ENCODE measurements around the gene CORO7. TPM values are rescaled to one million over a fixed set of nuclear protein-coding genes. Genes with fewer than 3 reads are reported as not detected.

Gene CORO7
- total and polyA plus RNA-seq, 9 of the 15 experiments (the other 6 are each of a cell fraction or from before 2014, with no cell fraction given), result 0.45 to 77.2 (median 18.7) TPM

DNA sequence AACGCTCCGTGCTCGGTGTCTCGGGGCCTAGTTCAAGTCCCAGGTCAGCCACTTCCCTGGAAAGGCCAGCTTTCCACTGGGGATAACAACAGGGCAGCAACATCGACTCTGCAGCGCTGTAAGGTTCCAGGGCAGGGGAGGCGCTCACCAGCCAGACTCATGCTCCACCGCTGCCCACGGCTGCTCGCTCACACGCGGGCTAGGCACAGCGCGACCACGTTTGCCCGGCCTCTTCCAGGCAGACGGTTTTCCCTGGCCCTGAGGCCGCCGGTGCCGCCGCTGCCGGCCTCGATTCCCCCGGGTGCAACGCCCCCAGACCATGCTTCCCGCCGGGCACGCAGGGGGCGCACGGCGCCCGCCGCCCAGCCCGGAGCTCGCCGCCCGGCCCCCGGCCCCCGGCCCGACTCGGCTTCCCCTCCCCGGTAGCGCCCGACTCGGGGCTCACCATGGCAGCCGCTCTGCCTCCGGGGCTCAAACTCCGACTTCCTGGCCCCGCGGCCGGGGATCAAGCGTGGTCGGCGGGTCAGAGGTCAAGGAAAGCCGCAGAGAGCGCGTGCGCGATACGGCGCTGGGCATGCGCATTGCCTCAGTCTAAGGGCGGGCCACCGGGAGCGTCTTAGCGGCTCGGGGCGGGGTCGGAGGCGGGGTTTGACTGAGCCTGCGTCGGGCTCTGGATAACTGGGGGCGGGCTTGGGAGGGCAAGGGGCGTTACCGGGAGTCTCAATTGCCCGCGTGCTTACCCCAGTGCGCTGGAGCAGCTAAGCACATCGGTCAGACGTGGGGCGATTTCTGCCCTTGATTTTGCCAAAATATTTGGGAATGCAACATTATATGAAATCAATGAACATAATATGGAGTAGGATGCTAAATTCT, 65.4 kb downstream of the CORO7 start, which contains the start of gene PAM16 (continued):
- TF ChIP-seq, protein P1, sequence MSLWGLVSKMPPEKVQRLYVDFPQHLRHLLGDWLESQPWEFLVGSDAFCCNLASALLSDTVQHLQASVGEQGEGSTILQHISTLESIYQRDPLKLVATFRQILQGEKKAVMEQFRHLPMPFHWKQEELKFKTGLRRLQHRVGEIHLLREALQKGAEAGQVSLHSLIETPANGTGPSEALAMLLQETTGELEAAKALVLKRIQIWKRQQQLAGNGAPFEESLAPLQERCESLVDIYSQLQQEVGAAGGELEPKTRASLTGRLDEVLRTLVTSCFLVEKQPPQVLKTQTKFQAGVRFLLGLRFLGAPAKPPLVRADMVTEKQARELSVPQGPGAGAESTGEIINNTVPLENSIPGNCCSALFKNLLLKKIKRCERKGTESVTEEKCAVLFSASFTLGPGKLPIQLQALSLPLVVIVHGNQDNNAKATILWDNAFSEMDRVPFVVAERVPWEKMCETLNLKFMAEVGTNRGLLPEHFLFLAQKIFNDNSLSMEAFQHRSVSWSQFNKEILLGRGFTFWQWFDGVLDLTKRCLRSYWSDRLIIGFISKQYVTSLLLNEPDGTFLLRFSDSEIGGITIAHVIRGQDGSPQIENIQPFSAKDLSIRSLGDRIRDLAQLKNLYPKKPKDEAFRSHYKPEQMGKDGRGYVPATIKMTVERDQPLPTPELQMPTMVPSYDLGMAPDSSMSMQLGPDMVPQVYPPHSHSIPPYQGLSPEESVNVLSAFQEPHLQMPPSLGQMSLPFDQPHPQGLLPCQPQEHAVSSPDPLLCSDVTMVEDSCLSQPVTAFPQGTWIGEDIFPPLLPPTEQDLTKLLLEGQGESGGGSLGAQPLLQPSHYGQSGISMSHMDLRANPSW (CRISPR knock-in tag; IDR thresholded peaks at IDR 0.05), result no peak
- TF ChIP-seq RFX5 (IDR thresholded peaks at IDR 0.05; ENCODE audit: low read depth, low read length) (no peak), TFAP4 (CRISPR knock-in tag; IDR thresholded peaks at IDR 0.05; ENCODE audit: borderline replicate concordance) (peak; percentile 61), MXD1 (CRISPR knock-in tag; IDR thresholded peaks at IDR 0.05; ENCODE audit: borderline replicate concordance, poor library complexity, severe bottlenecking) (peak; percentile 61), HNRNPH1 (optimal IDR thresholded peaks at IDR 0.05; ENCODE audit: low read depth, low read length) (no peak), ZNF311 (CRISPR knock-in tag; IDR thresholded peaks at IDR 0.05) (no peak), RBM14 (IDR thresholded peaks at IDR 0.05; ENCODE audit: borderline replicate concordance, insufficient read depth, low read depth, low read length) (no peak), ZNF586 (CRISPR knock-in tag; conservative IDR thresholded peaks at IDR 0.05) (no peak), RBFOX2 (IDR thresholded peaks at IDR 0.05; ENCODE audit: low read depth, low read length) (peak; percentile 92), ATF6 (CRISPR knock-in tag; IDR thresholded peaks at IDR 0.05) (no peak), KLF1 (tag; IDR thresholded peaks at IDR 0.05) (no peak), THRA (IDR thresholded peaks at IDR 0.05) (no peak)
- TF ChIP-seq, protein P2, sequence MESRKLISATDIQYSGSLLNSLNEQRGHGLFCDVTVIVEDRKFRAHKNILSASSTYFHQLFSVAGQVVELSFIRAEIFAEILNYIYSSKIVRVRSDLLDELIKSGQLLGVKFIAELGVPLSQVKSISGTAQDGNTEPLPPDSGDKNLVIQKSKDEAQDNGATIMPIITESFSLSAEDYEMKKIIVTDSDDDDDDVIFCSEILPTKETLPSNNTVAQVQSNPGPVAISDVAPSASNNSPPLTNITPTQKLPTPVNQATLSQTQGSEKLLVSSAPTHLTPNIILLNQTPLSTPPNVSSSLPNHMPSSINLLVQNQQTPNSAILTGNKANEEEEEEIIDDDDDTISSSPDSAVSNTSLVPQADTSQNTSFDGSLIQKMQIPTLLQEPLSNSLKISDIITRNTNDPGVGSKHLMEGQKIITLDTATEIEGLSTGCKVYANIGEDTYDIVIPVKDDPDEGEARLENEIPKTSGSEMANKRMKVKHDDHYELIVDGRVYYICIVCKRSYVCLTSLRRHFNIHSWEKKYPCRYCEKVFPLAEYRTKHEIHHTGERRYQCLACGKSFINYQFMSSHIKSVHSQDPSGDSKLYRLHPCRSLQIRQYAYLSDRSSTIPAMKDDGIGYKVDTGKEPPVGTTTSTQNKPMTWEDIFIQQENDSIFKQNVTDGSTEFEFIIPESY (CRISPR knock-in tag; IDR thresholded peaks at IDR 0.05), result peak; percentile 47; the same call in 1 of the 2 replicates
- TF ChIP-seq, protein P3, sequence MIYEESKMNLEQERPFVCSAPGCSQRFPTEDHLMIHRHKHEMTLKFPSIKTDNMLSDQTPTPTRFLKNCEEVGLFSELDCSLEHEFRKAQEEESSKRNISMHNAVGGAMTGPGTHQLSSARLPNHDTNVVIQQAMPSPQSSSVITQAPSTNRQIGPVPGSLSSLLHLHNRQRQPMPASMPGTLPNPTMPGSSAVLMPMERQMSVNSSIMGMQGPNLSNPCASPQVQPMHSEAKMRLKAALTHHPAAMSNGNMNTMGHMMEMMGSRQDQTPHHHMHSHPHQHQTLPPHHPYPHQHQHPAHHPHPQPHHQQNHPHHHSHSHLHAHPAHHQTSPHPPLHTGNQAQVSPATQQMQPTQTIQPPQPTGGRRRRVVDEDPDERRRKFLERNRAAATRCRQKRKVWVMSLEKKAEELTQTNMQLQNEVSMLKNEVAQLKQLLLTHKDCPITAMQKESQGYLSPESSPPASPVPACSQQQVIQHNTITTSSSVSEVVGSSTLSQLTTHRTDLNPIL (CRISPR knock-in tag; IDR thresholded peaks at IDR 0.05), result no peak

Measured in K562 (cell line).